IMR-90 (cell line): ENCODE results near the gene PKN3. TPM values are rescaled to one million over a fixed set of nuclear protein-coding genes. Genes with fewer than 3 reads are reported as not detected.

Source experiments
- ATAC-seq: fragments of 200-7000 bp; cut with Tn5 transposase; 2 replicates; pipeline ENCODE4 v1.9.1; 2020; ENCODE audit warnings: low read depth, mild to moderate bottlenecking, moderate library complexity
- BruUV-seq: library from RNA; stranded (reverse); fragments of 400-500 nt; replicated peaks from 2 replicates; lab custom pipeline; 2021; lab: Mats Ljungman, UMichigan
- CTCF ChIA-PET: fragments of 300-600 bp; formaldehyde crosslinking; extraction: SDS; loops from one replicate; lab custom pipeline; 2021; ENCODE audit warnings: antibody characterized with exemption; lab: Yijun Ruan, JAX
- POLR2A ChIA-PET: fragments of 300-600 bp; sonication (Branson Sonifier 250); formaldehyde crosslinking; loops from one replicate; lab custom pipeline; 2022; ENCODE audit warnings: antibody characterized with exemption; ENCODE audit not compliant: unreplicated experiment; lab: Charles Lee
- DNase-seq: peaks from one replicate; pipeline ENCODE4 v3.0.0; 2013
- H2AFZ ChIP-seq: replicated peaks from 2 replicates; pipeline ENCODE3; 2013; ENCODE audit warnings: low read length, mild to moderate bottlenecking; ENCODE audit not compliant: poor library complexity
- H2AK5ac ChIP-seq: 2 replicates; pipeline ENCODE4 v1.6.1; 2013; ENCODE audit warnings: low read depth, low read length, inconsistent platforms
- H2AK9ac ChIP-seq: replicated peaks from 2 replicates; pipeline ENCODE3; 2013; ENCODE audit warnings: mild to moderate bottlenecking, low read depth, low read length, moderate library complexity; ENCODE audit not compliant: poor library complexity
- H2BK120ac ChIP-seq: 2 replicates; pipeline ENCODE4 v1.6.1; 2013; ENCODE audit warnings: low read depth, low read length, inconsistent platforms
- H2BK15ac ChIP-seq: 3 replicates; pipeline ENCODE4 v1.6.1; 2013; ENCODE audit warnings: low read depth, low read length, inconsistent platforms
- H2BK20ac ChIP-seq: 2 replicates; pipeline ENCODE4 v1.6.1; 2013; ENCODE audit warnings: low read depth, mild to moderate bottlenecking, inconsistent platforms, low read length, moderate library complexity
- H2BK5ac ChIP-seq: 2 replicates; pipeline ENCODE4 v1.6.1; 2013; ENCODE audit warnings: mild to moderate bottlenecking, low read depth, low read length, inconsistent platforms; ENCODE audit not compliant: poor library complexity, severe bottlenecking
- H3K14ac ChIP-seq: replicated peaks from 2 replicates; pipeline ENCODE4 v1.6.1; 2013; ENCODE audit warnings: low read depth, low read length, inconsistent platforms
- H3K18ac ChIP-seq: 2 replicates; pipeline ENCODE4 v1.6.1; 2013; ENCODE audit warnings: low read depth, low read length, control low read depth
- H3K23ac ChIP-seq: 2 replicates; pipeline ENCODE4 v1.6.1; 2013; ENCODE audit warnings: low read depth, low read length, inconsistent platforms
- H3K27ac ChIP-seq: 2 replicates; pipeline ENCODE4 v1.5.1; 2013; ENCODE audit warnings: mild to moderate bottlenecking, control low read depth, low read length; ENCODE audit not compliant: insufficient read depth
- H3K27me3 ChIP-seq: 2 replicates; pipeline ENCODE4 v1.6.1; 2013; ENCODE audit warnings: low read length; ENCODE audit not compliant: control insufficient read depth, insufficient read depth
- H3K36me3 ChIP-seq: 2 replicates; pipeline ENCODE4 v1.6.1; 2013; ENCODE audit warnings: low read length, mixed read lengths; ENCODE audit not compliant: control insufficient read depth, insufficient read depth
- H3K4ac ChIP-seq: 2 replicates; pipeline ENCODE4 v1.6.1; 2013; ENCODE audit warnings: low read depth, low read length, inconsistent platforms
- H3K4me1 ChIP-seq: 2 replicates; pipeline ENCODE4 v1.6.1; 2013; ENCODE audit warnings: low read length, mixed read lengths; ENCODE audit not compliant: control insufficient read depth, insufficient read depth
- H3K4me2 ChIP-seq: 2 replicates; pipeline ENCODE4 v1.6.1; 2013; ENCODE audit warnings: low read depth, mild to moderate bottlenecking, control low read depth, low read length, moderate library complexity
- H3K4me3 ChIP-seq: 2 replicates; pipeline ENCODE4 v1.5.1; 2013; ENCODE audit warnings: low read depth, mild to moderate bottlenecking, control low read depth, low read length, moderate library complexity; ENCODE audit not compliant: insufficient read depth
- H3K56ac ChIP-seq: 2 replicates; pipeline ENCODE4 v1.6.1; 2013; ENCODE audit warnings: low read length, inconsistent platforms; ENCODE audit not compliant: insufficient read depth; ENCODE audit errors: extremely low read depth
- H3K79me1 ChIP-seq, 2 experiments: 2 replicates each; pipeline ENCODE4 v1.6.1; 2013; ENCODE audit warnings: low read length in 2 of 2, inconsistent platforms in 1 of 2, low read depth in 1 of 2
- H3K9ac ChIP-seq: 2 replicates; pipeline ENCODE4 v1.6.1; 2013; ENCODE audit warnings: low read depth, low read length, control low read depth
- H3K9me1 ChIP-seq: 2 replicates; pipeline ENCODE4 v1.6.1; 2013; ENCODE audit warnings: low read length, inconsistent platforms; ENCODE audit not compliant: insufficient read depth
- H3K9me3 ChIP-seq: 2 replicates; pipeline ENCODE4 v1.6.1; 2013; ENCODE audit warnings: low read length; ENCODE audit not compliant: control insufficient read depth, insufficient read depth
- H4K20me1 ChIP-seq: 2 replicates; pipeline ENCODE4 v1.6.1; 2013; ENCODE audit warnings: low read length, inconsistent platforms; ENCODE audit not compliant: insufficient read depth
- H4K5ac ChIP-seq: 2 replicates; pipeline ENCODE4 v1.6.1; 2013; ENCODE audit warnings: mild to moderate bottlenecking, low read depth, low read length, control low read depth
- H4K8ac ChIP-seq, 2 experiments: 2 replicates each; pipeline ENCODE4 v1.6.1; 2013; ENCODE audit warnings: low read depth in 2 of 2, low read length in 2 of 2, control low read depth in 1 of 2, inconsistent platforms in 1 of 2
- H4K91ac ChIP-seq: 2 replicates; pipeline ENCODE4 v1.6.1; 2013; ENCODE audit warnings: low read depth, low read length, inconsistent platforms; ENCODE audit not compliant: insufficient read depth
- CEBPB ChIP-seq: IDR thresholded peaks from 2 replicates; pipeline ENCODE4 v1.6.1; 2012; ENCODE audit warnings: low read depth, low read length, improper control_type of control experiment
- MAFK ChIP-seq: IDR thresholded peaks from 2 replicates; pipeline ENCODE4 v1.6.1; 2012; ENCODE audit warnings: low read depth, low read length, improper control_type of control experiment
- WGBS, 2 experiments: methylation state at CpG; one replicate each; pipeline versions ENCODE4 v1.1.5 to v1.1.7; 2013; ENCODE audit warnings: missing lambda C conversion rate in 2 of 2; ENCODE audit not compliant: insufficient read length in 1 of 2; ENCODE audit errors: extremely low coverage in 2 of 2; 5-methylcytosine and 5-hydroxymethylcytosine counted together
- dilution Hi-C: fragments of 300-500 bp; cut with HindIII; formaldehyde crosslinking; loops from one replicate; pipeline ENCODE4 v1.14.3; 2018; ENCODE audit warnings: low sequenced_read_pairs; ENCODE audit not compliant: unreplicated experiment
- in situ Hi-C: fragments of 300-500 bp; cut with MboI; formaldehyde crosslinking; loops from 3 replicates; pipeline ENCODE4 v1.14.3; 2019; ENCODE audit warnings: low sequenced_read_pairs, inconsistent platforms, mixed read lengths
- intact Hi-C: fragments of 100-400 bp; cut with micrococcal nuclease; formaldehyde crosslinking; loops from 2 replicates; pipeline ENCODE4 v1.10.0; 2022
- polyA plus RNA-seq, 3 experiments: library from polyadenylated mRNA; depleted of rRNA; stranded (reverse); fragments of >200 nt; gene quantifications; 2 replicates each; pipeline ENCODE4 v1.2.3, GENCODE V29; 2012; ENCODE audit warnings: low replicate concordance in 1 of 3
- total RNA-seq: library from RNA; depleted of rRNA; stranded (reverse); fragments of >200 nt; gene quantifications from 2 replicates; pipeline ENCODE4 v1.2.3, GENCODE V29; 2012

Gene PKN3
- total and polyA plus RNA-seq, 2 of the 4 experiments (the other 2 are of a cell fraction): 1.6 to 3.8 TPM

- Histone ChIP-seq H4K5ac (no peak overlapping the region), H3K27me3 (no peaks in the 10 kb centered on the region), H2BK5ac (no peak overlapping the region), H3K56ac (no peak overlapping the region), H3K27ac (no peak overlapping the region), H3K18ac (no peak overlapping the region), H4K91ac (no peak overlapping the region), H3K36me3 (no peaks in the 10 kb centered on the region), H3K4me3 (no peak overlapping the region), H4K8ac (no peak overlapping the region), H2AK9ac (no peak overlapping the region), H3K4ac (no peak overlapping the region), H3K9me1 (no peaks in the 10 kb centered on the region), H2AK5ac (no peak overlapping the region), H4K20me1 (no peaks in the 10 kb centered on the region), H3K23ac (no peak overlapping the region), H2BK120ac (no peak overlapping the region), H3K4me1 (no peaks in the 10 kb centered on the region), H2BK20ac (no peak overlapping the region), H3K79me1 (no peaks in the 10 kb centered on the region; a peak in 1 of 4 replicates), H2AFZ (no peak overlapping the region), H3K9ac (no peak overlapping the region), H3K9me3 (no peaks in the 10 kb centered on the region), H3K4me2 (no peak overlapping the region), H3K14ac (no peak overlapping the region), H2BK15ac (no peak overlapping the region)
- TF ChIP-seq CEBPB: no peak
- peak; percentile 35; the same call in 1 of the 2 replicates for TF ChIP-seq MAFK
- POLR2A ChIA-PET: no interaction called here
- in situ Hi-C loops (no loop called here), intact Hi-C loops (no loop called here), dilution Hi-C loops (no loop called here)
- DNase-seq: no peak
- CTCF ChIA-PET: no interaction called here
- no TSS peak for BruUV-seq
- WGBS, 2 experiments: no CpG with 5 or more reads among the region's 4 CpGs
- no peak for ATAC-seq
These were observed 26.9 kb upstream of the PKN3 start for GRCh38 chr9:128675382-128675781.
